GM12873 (cell line): Measurements from ENCODE around the gene PGAP3.

Experiments used
- TF ChIP-seq, protein P1 (sequence below): IDR thresholded peaks from 2 replicates; pipeline ENCODE4 v1.5.1; 2012; ENCODE audit warnings: low read depth, mild to moderate bottlenecking, moderate library complexity, low read length, control low read depth; ENCODE audit not compliant: insufficient read depth; ENCODE audit errors: missing control alignments

PGAP3 gene

DNA sequence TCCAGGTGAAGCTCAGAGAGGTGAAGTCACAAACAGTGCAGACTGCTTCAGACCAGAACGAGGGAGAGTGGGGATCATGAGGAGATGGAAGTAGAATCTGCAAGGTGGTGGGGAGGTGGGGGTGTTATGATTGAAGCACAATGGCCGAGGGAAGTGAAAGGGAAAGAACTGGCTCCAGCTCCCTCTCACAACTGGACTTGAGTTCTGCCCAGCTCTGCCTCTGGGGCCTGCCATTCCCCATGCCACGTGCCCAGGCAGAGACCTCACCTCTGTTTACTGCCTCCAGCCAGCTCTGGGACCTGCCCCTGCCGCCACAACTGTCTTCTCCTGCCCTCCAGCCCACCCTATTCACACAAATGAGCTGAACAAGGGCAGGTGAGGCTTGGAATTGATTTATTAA is 17.1 kb downstream of the PGAP3 start:
- TF ChIP-seq, protein P1, sequence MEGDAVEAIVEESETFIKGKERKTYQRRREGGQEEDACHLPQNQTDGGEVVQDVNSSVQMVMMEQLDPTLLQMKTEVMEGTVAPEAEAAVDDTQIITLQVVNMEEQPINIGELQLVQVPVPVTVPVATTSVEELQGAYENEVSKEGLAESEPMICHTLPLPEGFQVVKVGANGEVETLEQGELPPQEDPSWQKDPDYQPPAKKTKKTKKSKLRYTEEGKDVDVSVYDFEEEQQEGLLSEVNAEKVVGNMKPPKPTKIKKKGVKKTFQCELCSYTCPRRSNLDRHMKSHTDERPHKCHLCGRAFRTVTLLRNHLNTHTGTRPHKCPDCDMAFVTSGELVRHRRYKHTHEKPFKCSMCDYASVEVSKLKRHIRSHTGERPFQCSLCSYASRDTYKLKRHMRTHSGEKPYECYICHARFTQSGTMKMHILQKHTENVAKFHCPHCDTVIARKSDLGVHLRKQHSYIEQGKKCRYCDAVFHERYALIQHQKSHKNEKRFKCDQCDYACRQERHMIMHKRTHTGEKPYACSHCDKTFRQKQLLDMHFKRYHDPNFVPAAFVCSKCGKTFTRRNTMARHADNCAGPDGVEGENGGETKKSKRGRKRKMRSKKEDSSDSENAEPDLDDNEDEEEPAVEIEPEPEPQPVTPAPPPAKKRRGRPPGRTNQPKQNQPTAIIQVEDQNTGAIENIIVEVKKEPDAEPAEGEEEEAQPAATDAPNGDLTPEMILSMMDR: no peak

DNA sequence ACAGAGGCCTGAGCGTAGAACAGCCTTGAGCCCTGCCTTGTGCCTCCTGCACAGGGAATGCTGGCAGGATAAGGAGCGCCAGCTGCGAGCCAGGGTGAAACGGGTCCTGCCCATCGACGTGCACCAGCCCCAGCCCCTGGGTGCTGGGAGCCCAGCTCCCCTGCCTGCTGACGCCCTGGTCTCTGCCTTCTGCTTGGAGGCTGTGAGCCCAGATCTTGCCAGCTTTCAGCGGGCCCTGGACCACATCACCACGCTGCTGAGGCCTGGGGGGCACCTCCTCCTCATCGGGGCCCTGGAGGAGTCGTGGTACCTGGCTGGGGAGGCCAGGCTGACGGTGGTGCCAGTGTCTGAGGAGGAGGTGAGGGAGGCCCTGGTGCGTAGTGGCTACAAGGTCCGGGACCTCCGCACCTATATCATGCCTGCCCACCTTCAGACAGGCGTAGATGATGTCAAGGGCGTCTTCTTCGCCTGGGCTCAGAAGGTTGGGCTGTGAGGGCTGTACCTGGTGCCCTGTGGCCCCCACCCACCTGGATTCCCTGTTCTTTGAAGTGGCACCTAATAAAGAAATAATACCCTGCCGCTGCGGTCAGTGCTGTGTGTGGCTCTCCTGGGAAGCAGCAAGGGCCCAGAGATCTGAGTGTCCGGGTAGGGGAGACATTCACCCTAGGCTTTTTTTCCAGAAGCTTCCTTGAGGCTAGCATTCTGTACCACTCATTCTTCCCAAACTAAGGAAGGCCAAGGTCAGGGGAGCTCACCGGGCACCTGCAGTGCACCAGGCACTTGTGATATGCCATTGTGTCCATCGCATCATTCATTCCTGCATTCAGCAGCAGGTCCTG is 17.7 kb downstream of the PGAP3 start:
- TF ChIP-seq, protein P1: no peak

DNA sequence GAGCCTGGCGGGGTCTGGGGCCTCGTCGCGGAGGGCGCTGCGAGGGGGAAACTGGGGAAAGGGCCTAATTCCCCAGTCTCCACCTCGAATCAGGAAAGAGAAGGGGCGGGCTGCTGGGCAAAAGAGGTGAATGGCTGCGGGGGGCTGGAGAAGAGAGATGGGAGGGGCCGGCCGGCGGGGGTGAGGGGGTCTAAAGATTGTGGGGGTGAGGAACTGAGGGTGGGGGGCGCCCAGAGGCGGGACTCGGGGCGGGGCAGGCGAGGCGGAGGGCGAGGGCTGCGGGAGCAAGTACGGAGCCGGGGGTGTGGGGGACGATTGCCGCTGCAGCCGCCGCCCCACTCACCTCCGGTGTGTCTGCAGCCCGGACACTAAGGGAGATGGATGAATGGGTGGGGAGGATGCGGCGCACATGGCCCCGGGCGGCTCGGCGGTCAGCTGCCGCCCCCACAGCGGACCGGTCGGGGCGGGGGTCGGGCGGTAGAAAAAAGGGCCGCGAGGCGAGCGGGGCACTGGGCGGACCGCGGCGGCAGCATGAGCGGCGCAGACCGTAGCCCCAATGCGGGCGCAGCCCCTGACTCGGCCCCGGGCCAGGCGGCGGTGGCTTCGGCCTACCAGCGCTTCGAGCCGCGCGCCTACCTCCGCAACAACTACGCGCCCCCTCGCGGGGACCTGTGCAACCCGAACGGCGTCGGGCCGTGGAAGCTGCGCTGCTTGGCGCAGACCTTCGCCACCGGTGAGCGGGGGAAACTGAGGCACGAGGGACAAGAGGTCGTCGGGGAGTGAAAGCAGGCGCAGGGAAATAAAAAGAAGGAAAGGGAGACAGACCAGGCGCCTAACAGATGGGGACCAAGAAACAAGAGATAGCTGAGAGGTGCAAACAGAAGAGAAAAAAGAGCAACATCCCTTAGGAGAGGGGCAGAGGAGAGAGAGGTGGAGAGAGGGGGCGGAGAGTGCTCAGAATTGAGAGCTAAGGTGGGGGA is 19.6 kb downstream of the PGAP3 start, which contains the start of gene PNMT:
Gene PNMT, plus strand, starts transcription at position 509 of the 980 bp plus-strand sequence. Its CDS starts 23 bp downstream, at position 532.
- TF ChIP-seq, protein P1: peak; percentile 71

DNA sequence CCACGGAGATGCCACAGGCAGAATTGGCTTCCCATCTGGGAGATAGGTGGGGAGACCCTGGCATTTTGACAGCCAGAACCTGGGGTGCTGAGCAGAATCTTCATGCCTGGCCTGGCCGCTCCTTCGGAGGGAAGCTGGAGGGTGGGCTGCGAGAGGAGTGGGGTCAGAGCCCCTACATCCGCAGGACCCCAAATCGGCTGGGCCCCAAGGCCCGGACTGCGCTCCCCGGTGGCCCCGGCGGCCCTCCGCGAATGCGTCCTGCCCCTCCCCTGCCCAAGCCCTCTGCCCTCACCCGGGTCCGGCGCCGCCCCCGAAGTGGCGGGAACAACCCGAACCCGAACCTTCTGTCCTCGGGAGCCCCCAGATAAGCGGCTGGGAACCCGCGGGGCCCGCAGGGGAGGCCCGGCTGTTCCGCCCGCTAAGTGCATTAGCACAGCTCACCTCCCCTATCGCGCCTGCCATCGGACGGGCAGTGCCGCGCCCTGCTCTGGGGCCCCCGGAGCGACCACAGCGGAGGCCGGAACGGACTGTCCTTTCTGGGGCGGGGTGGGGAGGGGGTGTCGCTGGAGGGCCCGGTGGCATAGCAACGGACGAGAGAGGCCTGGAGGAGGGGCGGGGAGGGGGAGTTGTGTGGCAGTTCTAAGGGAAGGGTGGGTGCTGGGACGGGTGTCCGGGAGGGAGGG is 20.5 kb downstream of the PGAP3 start:
- TF ChIP-seq, protein P1: no peak

DNA sequence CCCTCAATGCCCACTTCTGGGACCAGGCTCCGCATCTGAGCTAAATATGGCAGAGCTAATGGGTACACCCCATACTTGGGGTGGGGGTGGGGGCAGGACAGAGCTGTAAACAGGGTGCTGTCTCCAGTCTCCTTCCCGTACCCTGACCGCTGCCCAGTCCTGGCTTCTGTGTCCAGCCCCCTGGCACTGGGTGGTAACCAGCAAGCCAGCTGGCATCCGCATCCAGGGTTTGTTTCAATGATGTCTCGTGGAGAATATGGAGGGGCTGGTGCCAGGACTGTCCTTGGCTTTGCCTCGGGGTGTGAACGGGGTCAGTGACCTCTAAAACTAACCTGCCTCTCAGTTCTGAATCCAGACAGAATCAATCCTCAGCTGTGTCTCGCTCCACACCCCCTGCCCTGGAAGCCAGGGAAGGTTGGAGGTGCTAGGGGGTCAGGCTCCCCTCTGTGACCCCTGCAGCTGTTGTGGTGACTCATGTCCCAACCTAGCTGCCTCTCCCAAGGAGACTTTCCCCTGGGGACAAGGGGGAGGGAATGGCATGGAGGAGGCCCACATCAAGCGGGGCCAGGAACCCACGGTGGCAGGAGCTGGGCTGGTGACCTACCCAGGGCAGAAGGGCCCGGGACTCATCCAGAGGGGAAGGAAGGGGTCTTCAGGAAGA is 21.1 kb downstream of the PGAP3 start:
- TF ChIP-seq, protein P1: no peak

DNA sequence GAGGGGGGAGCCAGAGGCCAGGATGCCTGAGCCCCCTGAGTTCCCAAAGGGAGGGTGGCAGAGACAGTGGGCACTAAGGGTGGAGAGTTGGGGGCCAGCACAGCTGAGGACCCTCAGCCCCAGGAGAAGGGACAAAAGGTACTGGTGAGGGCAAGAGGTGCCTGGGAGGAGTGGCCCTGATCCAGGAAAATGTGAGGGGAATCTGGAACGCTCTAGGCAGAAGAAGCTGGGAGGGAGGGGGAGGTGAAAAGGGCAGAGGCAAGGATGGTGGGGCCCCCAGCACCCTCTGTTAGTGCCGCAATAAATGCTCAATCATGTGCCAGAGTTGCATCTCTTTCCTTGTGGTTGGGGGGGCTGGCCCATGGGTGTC is 21.6 kb downstream of the PGAP3 start:
- TF ChIP-seq, protein P1: no peak
